ENCODE results near the gene FN1. TPM values are rescaled to one million over a fixed set of nuclear protein-coding genes. Genes with fewer than 3 reads are reported as not detected.

FN1 gene
- total RNA-seq, 1 experiment from 2014 or later: 11.1 TPM

GRCh38 chr2:215439980-215440512 is 4.2 kb upstream of the FN1 start:
- no TSS peak for BruUV-seq (replicated peaks)
- Histone ChIP-seq H3K4me1 (ENCODE audit: control insufficient read depth in 1 of 2, insufficient read depth in 2 of 2, low read length in 2 of 2) (peaks cover 6 to 15% of the 10 kb centered on the region in 2 experiments), H3K4me3 (replicated peaks in 1 of 2; ENCODE audit: low read depth in 1 of 2, low read length in 2 of 2) (no peak overlapping the region), H3K9ac (ENCODE audit: low read length) (no peak overlapping the region), H3K9me3 (ENCODE audit: control insufficient read depth in 1 of 2, insufficient read depth in 1 of 2, low read depth in 1 of 2, low read length in 2 of 2) (no peaks in the 10 kb centered on the region), H3K4me2 (ENCODE audit: low read length) (no peak overlapping the region), H4K20me1 (ENCODE audit: insufficient read depth) (no peaks in the 10 kb centered on the region), H3K36me3 (ENCODE audit: control insufficient read depth in 1 of 2, insufficient read depth in 2 of 2, low read length in 2 of 2) (no peaks in the 10 kb centered on the region), H3K27me3 (ENCODE audit: insufficient read depth, low read length) (peaks cover 11% of the 10 kb centered on the region; the same call in 1 of the 2 replicates), H2AFZ (ENCODE audit: low read depth, low read length, poor library complexity, severe bottlenecking) (peak overlapping the region; percentile 50), H3K79me2 (ENCODE audit: insufficient read depth, low read length) (no peaks in the 10 kb centered on the region), H3K9me2 (ENCODE audit: insufficient read depth) (no peaks in the 10 kb centered on the region), H3K27ac (ENCODE audit: low read depth, low read length) (no peak overlapping the region)
- CTCF ChIA-PET: interaction anchor here (1.1 kb wide), 1 partner anchor 15 kb away, joined by 3 read pairs; no protein-coding TSS in a partner anchor
- intact Hi-C loops (cut with micrococcal nuclease): no loop called here
- ATAC-seq (no peak), DNase-seq (ENCODE audit: low read depth, low spot score) (no peak)
- RAD21 ChIA-PET (ENCODE audit: low non-redundant PET in 1 of 2, low total read pairs in 2 of 2, uncharacterized antibody in 2 of 2, unreplicated experiment in 2 of 2): interaction anchor here in 1 of 2 experiments (0.7 kb wide), 1 partner anchor 207 kb away, joined by 3 read pairs; no protein-coding TSS in a partner anchor
- POLR2A ChIA-PET: no interaction called here
- no peak for TF ChIP-seq ELF1 (IDR thresholded peaks at IDR 0.05; ENCODE audit: borderline replicate concordance, low read depth)

GRCh38 chr2:215439404-215439803 is 3.5 kb upstream of the FN1 start:
- no peaks in the 10 kb centered on the region for H3K36me3 ChIP-seq (ENCODE audit: control insufficient read depth in 1 of 2, insufficient read depth in 2 of 2, low read length in 2 of 2)
- no peak overlapping the region for H3K4me3 ChIP-seq (replicated peaks in 1 of 2; ENCODE audit: low read depth in 1 of 2, low read length in 2 of 2)
- no peaks in the 10 kb centered on the region for H4K20me1 ChIP-seq (ENCODE audit: insufficient read depth)
- ChIA-PET POLR2A (no interaction called here), RAD21 (ENCODE audit: low non-redundant PET in 1 of 2, low total read pairs in 2 of 2, uncharacterized antibody in 2 of 2, unreplicated experiment in 2 of 2) (no interaction called here), CTCF (no interaction called here)
- TF ChIP-seq CBX3 (IDR thresholded peaks at IDR 0.05; ENCODE audit: low read depth): no peak
- TF ChIP-seq YY1 (IDR thresholded peaks at IDR 0.05; ENCODE audit: extremely low read depth, insufficient replicate concordance, low read depth, low read length): no peak
- TF ChIP-seq EZH2phosphoT487 (IDR thresholded peaks at IDR 0.05; ENCODE audit: borderline replicate concordance): no peak
- TF ChIP-seq ZNF274 (IDR thresholded peaks at IDR 0.05; ENCODE audit: low read depth, low read length): no peak
- no peak for TF ChIP-seq CEBPB (IDR thresholded peaks at IDR 0.05; ENCODE audit: low read depth)
- TF ChIP-seq CTCF (IDR thresholded peaks at IDR 0.05 in 2 of 3, conservative IDR thresholded peaks at IDR 0.05 in 1 of 3; ENCODE audit: borderline replicate concordance in 1 of 3, insufficient read depth in 1 of 3, low read depth in 2 of 3, low read length in 2 of 3): no peak
- no peaks in the 10 kb centered on the region for H3K9me3 ChIP-seq (ENCODE audit: control insufficient read depth in 1 of 2, insufficient read depth in 1 of 2, low read depth in 1 of 2, low read length in 2 of 2)
- H3K27me3 ChIP-seq (ENCODE audit: insufficient read depth, low read length): peaks cover 11% of the 10 kb centered on the region; the same call in 1 of the 2 replicates
- intact Hi-C loops (cut with micrococcal nuclease): no loop called here
- no peak overlapping the region for H2AFZ ChIP-seq (ENCODE audit: low read depth, low read length, poor library complexity, severe bottlenecking)
- no peaks in the 10 kb centered on the region for H3K79me2 ChIP-seq (ENCODE audit: insufficient read depth, low read length)
- no peak overlapping the region for H3K9ac ChIP-seq (ENCODE audit: low read length)
- no peak for DNase-seq (ENCODE audit: low read depth, low spot score)
- no peaks in the 10 kb centered on the region for H3K9me2 ChIP-seq (ENCODE audit: insufficient read depth)
- no TSS peak for BruUV-seq (replicated peaks)
- H3K4me2 ChIP-seq (ENCODE audit: low read length): no peak overlapping the region
- ATAC-seq: no peak
- peaks cover 8 to 22% of the 10 kb centered on the region in 2 experiments for H3K4me1 ChIP-seq (ENCODE audit: control insufficient read depth in 1 of 2, insufficient read depth in 2 of 2, low read length in 2 of 2)
- H3K27ac ChIP-seq (ENCODE audit: low read depth, low read length): no peak overlapping the region
